Common myeloid progenitor, CD34-positive (primary cell): ENCODE results near the gene EXOC6.

Source experiments
- CTCF ChIA-PET: fragments of 350-600 bp; sonication (Branson Sonifier 250); formaldehyde crosslinking; loops from one replicate; lab custom pipeline; 2021; ENCODE audit warnings: antibody characterized with exemption; lab: Charles Lee
- POLR2A ChIA-PET: fragments of 350-600 bp; sonication (Branson Sonifier 250); formaldehyde crosslinking; loops from one replicate; lab custom pipeline; 2021; ENCODE audit warnings: antibody characterized with exemption; lab: Charles Lee
- DNase-seq, 3 donors: peaks; one replicate each; pipeline versions ENCODE4 v3.0.0 to v3.0.0-alpha.2; 2013
- H3K27ac ChIP-seq, 2 experiments: 1 replicate in 1 of 2; 2 replicates in 1 of 2; pipeline ENCODE4 v1.7.0; 2013; ENCODE audit warnings: inconsistent platforms in 2 of 2, low read length in 2 of 2, mild to moderate bottlenecking in 2 of 2, low read depth in 1 of 2, moderate library complexity in 1 of 2; ENCODE audit not compliant: severe bottlenecking in 2 of 2, insufficient read depth in 1 of 2, poor library complexity in 1 of 2
- H3K27me3 ChIP-seq, 5 experiments: replicated peaks in 2 of 5; 1 replicate in 3 of 5; 2 replicates in 2 of 5; pipeline versions ENCODE4 v1.6.1 to v1.7.0; 2013; ENCODE audit warnings: low read length in 4 of 5, mild to moderate bottlenecking in 2 of 5, moderate library complexity in 2 of 5, inconsistent platforms in 1 of 5; ENCODE audit not compliant: insufficient read depth in 5 of 5, control insufficient read depth in 4 of 5
- H3K36me3 ChIP-seq, 4 experiments: 1 replicate in 2 of 4; 2 replicates in 2 of 4; pipeline versions ENCODE4 v1.6.1 to v1.7.0; 2013; ENCODE audit warnings: low read length in 3 of 4, control low read depth in 1 of 4, mild to moderate bottlenecking in 1 of 4; ENCODE audit not compliant: control insufficient read depth in 4 of 4, insufficient read depth in 4 of 4
- H3K4me1 ChIP-seq, 4 experiments: 1 replicate in 3 of 4; 2 replicates in 1 of 4; pipeline versions ENCODE4 v1.6.1 to v1.7.1; 2013; ENCODE audit warnings: low read length in 3 of 4, mild to moderate bottlenecking in 3 of 4, control low read depth in 1 of 4, inconsistent platforms in 1 of 4, moderate library complexity in 1 of 4; ENCODE audit not compliant: control insufficient read depth in 4 of 4, insufficient read depth in 4 of 4; ENCODE audit errors: control extremely low read depth in 1 of 4
- H3K4me3 ChIP-seq, 7 experiments: 1 replicate in 4 of 7; 2 replicates in 3 of 7; pipeline versions ENCODE4 v1.5.1 to v1.7.0; 2013; ENCODE audit warnings: mild to moderate bottlenecking in 7 of 7, low read length in 6 of 7, moderate library complexity in 6 of 7, inconsistent platforms in 2 of 7, low read depth in 2 of 7, control low read depth in 1 of 7; ENCODE audit not compliant: insufficient read depth in 4 of 7, control insufficient read depth in 1 of 7; ENCODE audit errors: extremely low read depth in 1 of 7
- H3K9me3 ChIP-seq, 5 experiments: 1 replicate in 4 of 5; 2 replicates in 1 of 5; pipeline versions ENCODE4 v1.6.1 to v1.7.1; 2013; ENCODE audit warnings: low read length in 4 of 5, mild to moderate bottlenecking in 2 of 5, inconsistent platforms in 1 of 5, low read depth in 1 of 5, moderate library complexity in 1 of 5; ENCODE audit not compliant: control insufficient read depth in 4 of 5, insufficient read depth in 2 of 5; ENCODE audit errors: control extremely low read depth in 1 of 5
- WGBS: methylation state at CpG from one replicate; pipeline ENCODE4 v1.1.5; 2013; ENCODE audit not compliant: insufficient coverage; 5-methylcytosine and 5-hydroxymethylcytosine counted together

EXOC6 gene

GRCh38 chr10:93032809-93033137, 184.5 kb downstream of the EXOC6 start:
- DNase-seq = no peak
- H3K4me1 ChIP-seq = no peaks in the 10 kb centered on the region
- H3K4me3 ChIP-seq = no peak overlapping the region
- CTCF ChIA-PET = interaction anchor here (1.0 to 1.7 kb wide), 3 partner anchors 12 to 67 kb away, joined by 3 to 4 read pairs (median 4); no protein-coding TSS in a partner anchor
- H3K9me3 ChIP-seq = peaks cover 0 to 1% (median 0%) of the 10 kb centered on the region in 5 experiments
- peaks cover 0 to 4% (median under 1%) of the 10 kb centered on the region in 4 experiments for H3K36me3 ChIP-seq
- no peaks in the 10 kb centered on the region for H3K27me3 ChIP-seq
- H3K27ac ChIP-seq = no peak overlapping the region
- POLR2A ChIA-PET = no interaction called here
- no CpG with 5 or more reads among the region's 1 CpG for WGBS

- no peaks in the 10 kb centered on the region for H3K27me3 ChIP-seq
- peaks cover 0 to 2% (median 0%) of the 10 kb centered on the region in 4 experiments for H3K4me1 ChIP-seq
- POLR2A ChIA-PET = no interaction called here
- no peak overlapping the region for H3K4me3 ChIP-seq
- CTCF ChIA-PET = interaction anchor here (1.2 to 8.3 kb wide), 2 partner anchors 37 to 72 kb away, joined by 3 to 63 read pairs; no protein-coding TSS in a partner anchor
- DNase-seq = no peak
- H3K9me3 ChIP-seq = no peaks in the 10 kb centered on the region
- WGBS = no CpG with 5 or more reads among the region's 1 CpG
- H3K27ac ChIP-seq = no peak overlapping the region
- peaks cover 0 to 2% (median 0%) of the 10 kb centered on the region in 4 experiments for H3K36me3 ChIP-seq
These were observed 186.1 kb downstream of the EXOC6 start for GRCh38 chr10:93034426-93034825.

GRCh38 chr10:93039110-93039509, 190.8 kb downstream of the EXOC6 start:
- H3K4me1 ChIP-seq = peaks cover 0 to 15% (median 10%) of the 10 kb centered on the region in 4 experiments
- WGBS = 100% methylated on average over 1 of the region's 1 CpG
- ChIA-PET CTCF (interaction anchor here (0.6 to 8.3 kb wide), 11 partner anchors 8 to 315 kb away, joined by 3 to 63 read pairs (median 5); no protein-coding TSS in a partner anchor), POLR2A (no interaction called here)
- H3K36me3 ChIP-seq = peaks cover 0 to 7% (median 1%) of the 10 kb centered on the region in 4 experiments
- no peaks in the 10 kb centered on the region for H3K9me3 ChIP-seq
- H3K27ac ChIP-seq = no peak overlapping the region
- no peak for DNase-seq
- no peak overlapping the region for H3K4me3 ChIP-seq
- no peaks in the 10 kb centered on the region for H3K27me3 ChIP-seq

- CTCF ChIA-PET = interaction anchor here (0.6 to 8.3 kb wide), 16 partner anchors 9 to 319 kb away, joined by 3 to 63 read pairs (median 4); no protein-coding TSS in a partner anchor
- WGBS = 0% methylated on average over 3 of the region's 3 CpGs
- DNase-seq = peak; percentile 67 to 86 (median 85)
These were observed 191.4 kb downstream of the EXOC6 start for GRCh38 chr10:93039721-93040120.

GRCh38 chr10:93054486-93054885, 206.2 kb downstream of the EXOC6 start:
- ChIA-PET POLR2A (no interaction called here), CTCF (interaction anchor here (1.4 kb wide), 1 partner anchor 19 kb away, joined by 4 read pairs; the partner anchor contains the start of gene CYP26A1)
- peaks cover 0 to 4% (median 0%) of the 10 kb centered on the region in 5 experiments for H3K9me3 ChIP-seq
- no peak overlapping the region for H3K4me3 ChIP-seq
- no peak for DNase-seq
- H3K27ac ChIP-seq = no peak overlapping the region
- H3K4me1 ChIP-seq = no peaks in the 10 kb centered on the region
- peaks cover 0 to 9% (median 7%) of the 10 kb centered on the region in 5 experiments for H3K27me3 ChIP-seq
- H3K36me3 ChIP-seq = peaks cover 3 to 18% (median 12%) of the 10 kb centered on the region in 4 experiments
- WGBS = 92% methylated on average over 2 of the region's 3 CpGs

More at GRCh38 chr10:93039721-93040120, 191.4 kb downstream of the EXOC6 start:
- Histone ChIP-seq H3K4me1 (peaks cover 0 to 15% (median 10%) of the 10 kb centered on the region in 4 experiments), H3K4me3 (no peak overlapping the region), H3K27ac (no peak overlapping the region), H3K36me3 (peaks cover 0 to 7% (median 1%) of the 10 kb centered on the region in 4 experiments), H3K27me3 (no peaks in the 10 kb centered on the region), H3K9me3 (no peaks in the 10 kb centered on the region)
- POLR2A ChIA-PET = no interaction called here

GRCh38 chr10:93058139-93058538, 209.8 kb downstream of the EXOC6 start:
- Histone ChIP-seq H3K27ac (no peak overlapping the region), H3K9me3 (peaks cover 0 to 5% (median 0%) of the 10 kb centered on the region in 5 experiments), H3K4me3 (no peak overlapping the region), H3K36me3 (peaks cover 7 to 26% (median 15%) of the 10 kb centered on the region in 4 experiments), H3K27me3 (peaks cover 7 to 45% (median 18%) of the 10 kb centered on the region in 5 experiments), H3K4me1 (peaks cover 2 to 33% (median 21%) of the 10 kb centered on the region in 4 experiments)
- ChIA-PET CTCF (interaction anchor here (1.9 kb wide), 1 partner anchor 12 kb away, joined by 6 read pairs; no protein-coding TSS in a partner anchor), POLR2A (interaction anchor here (0.6 to 1.1 kb wide), 2 partner anchors 11 to 16 kb away, joined by 3 read pairs; no protein-coding TSS in a partner anchor)
- no peak for DNase-seq
- WGBS = 94% methylated on average over 2 of the region's 3 CpGs
